GM19372 (cell line): ENCODE results near the gene FBXW12.

ENCODE experiments used
- ATAC-seq: cut with Tn5 transposase; IDR thresholded peaks from one replicate; pipeline ENCODE4 v1.9.1; 2021; ENCODE audit warnings: mild to moderate bottlenecking, low read depth, moderate library complexity; ENCODE audit not compliant: unreplicated experiment

The FBXW12 gene

DNA sequence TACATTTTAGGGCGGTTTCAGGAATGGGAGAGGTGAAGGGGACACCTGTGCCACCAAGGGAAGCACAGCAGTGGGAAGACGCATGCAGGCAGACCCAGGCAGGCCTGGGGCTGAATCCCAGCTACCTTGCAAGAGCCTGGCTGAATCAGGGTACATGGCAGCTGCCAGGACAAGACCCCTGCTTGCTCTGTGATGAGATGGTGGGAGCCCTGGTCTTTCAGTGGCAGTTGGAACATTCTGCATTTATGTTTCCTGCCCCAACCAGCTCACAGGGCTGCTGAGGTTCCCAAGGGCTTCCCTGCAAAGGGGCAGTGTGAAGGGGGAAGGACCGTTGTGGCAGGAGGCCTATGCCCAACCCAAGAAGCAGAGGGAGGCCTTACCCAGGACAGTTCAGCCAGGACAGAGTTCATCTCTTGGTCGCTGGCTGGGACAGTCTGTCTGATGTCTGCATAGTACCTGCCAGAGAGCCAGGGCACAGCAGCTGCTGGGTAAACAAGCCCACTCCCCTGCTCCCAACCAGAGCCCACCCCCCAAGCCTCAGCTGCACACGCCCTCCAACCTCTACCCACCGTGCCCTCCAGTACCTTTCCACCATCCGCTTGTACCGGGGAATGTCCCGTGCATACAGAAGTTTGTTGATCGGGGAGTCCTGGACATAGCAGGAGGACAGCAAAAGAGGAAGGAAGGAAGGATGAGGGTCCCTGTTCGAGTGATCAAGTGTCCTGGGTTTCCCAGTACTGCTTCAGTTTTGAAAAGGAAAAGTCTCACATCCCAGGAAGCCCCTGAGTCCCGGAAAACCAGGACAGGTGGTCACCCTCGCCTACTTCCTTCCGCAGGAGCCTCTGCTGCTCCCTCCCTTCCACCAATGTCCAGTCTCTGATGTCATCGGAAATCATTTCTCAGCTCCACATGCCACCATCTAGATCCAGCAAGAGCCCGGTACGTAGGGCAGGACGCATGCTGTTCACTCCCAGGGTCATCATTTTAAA lies 34.7 kb downstream of the FBXW12 start:
- no peak for ATAC-seq

DNA sequence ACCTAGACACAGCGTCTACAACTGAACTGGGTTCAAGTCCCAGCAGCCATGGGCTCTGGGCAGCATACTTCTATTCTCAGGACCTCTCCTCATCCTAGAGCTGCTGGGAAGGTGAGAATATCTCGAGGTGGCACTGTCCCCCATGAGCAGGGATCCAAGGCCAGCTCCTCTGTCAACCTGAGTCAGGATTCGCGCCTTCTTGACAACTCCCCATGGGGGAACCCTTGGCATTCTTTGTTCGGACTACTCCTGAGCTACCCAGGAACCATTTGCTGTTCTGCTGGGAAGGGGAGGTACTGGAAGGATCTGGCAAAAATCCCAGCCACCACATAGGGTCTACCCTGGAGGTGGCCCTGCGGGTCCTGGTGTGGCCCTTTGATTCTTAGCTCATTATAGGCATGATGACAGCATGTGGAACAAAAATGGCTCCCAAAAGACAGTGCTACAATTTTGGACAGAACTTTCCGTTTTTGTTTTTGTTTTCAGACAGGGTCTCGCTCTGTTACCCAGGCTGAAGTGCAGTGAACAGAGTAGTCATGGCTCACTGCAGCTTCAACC lies 35.6 kb downstream of the FBXW12 start:
- ATAC-seq = no peak

DNA sequence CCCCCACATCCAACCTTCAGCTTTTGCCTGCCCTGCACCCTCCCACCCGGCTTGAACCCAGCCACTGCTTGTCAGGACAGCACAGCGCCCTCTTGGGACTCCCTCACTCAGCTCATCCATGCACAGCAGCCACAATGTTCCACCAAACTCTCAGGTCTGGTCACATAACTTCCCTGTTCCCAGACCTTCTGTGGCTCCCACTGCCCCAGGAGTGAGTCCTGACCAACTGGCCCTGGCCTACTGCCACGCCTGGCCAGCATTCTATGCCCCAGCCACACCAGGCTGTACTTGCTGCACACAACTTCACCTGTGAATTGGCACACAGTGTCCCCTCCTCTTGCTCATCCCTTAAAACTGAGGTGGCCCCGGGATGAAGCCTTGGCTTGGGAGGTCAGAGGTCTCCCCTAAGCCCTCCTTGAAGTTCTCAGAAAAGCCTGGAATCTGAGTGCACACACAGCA lies 36.8 kb downstream of the FBXW12 start:
- no peak for ATAC-seq

DNA sequence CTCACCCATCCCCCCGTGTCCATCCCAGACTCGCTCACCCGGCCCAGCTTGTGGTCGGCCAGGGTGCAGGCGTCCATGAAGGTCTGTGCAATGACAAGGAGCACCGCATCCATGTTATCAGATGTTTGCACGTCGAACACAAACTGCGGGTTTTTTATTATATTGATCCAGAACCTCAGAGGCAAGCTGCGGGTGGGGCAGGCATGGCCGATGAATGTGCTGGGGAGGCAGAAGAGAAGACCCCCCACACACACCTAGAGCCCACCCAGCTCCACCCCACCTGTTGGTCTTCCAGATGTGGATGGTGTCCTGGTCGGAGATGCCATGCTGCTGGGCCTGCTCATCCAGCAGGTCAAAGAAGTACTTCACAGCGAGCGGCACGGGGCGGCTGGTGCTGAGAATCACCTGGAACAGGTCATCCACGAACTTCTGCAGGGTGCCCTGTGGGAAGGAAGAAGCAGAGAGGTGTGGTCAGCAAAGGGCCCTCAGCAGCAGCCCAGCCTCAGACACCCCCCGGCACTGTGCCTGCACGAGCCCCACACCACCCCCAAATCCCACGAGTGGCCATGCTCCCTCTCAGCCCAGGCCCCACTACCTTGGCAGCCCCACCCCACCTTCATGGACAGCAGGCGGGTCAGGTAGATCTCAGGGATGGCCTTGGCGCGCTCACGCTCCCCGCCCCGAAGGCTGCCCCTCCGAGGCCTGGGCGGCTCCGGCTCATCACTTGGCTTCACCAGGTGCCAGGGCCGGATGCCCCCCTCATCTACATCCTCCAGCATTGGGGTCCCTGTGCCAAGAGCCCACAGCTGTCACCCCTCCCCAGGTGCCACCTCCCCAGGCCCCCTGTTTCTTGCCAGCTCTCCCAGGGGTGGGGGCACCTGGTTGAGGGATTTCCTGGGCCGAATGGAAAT lies 37.5 kb downstream of the FBXW12 start:
- no peak for ATAC-seq

DNA sequence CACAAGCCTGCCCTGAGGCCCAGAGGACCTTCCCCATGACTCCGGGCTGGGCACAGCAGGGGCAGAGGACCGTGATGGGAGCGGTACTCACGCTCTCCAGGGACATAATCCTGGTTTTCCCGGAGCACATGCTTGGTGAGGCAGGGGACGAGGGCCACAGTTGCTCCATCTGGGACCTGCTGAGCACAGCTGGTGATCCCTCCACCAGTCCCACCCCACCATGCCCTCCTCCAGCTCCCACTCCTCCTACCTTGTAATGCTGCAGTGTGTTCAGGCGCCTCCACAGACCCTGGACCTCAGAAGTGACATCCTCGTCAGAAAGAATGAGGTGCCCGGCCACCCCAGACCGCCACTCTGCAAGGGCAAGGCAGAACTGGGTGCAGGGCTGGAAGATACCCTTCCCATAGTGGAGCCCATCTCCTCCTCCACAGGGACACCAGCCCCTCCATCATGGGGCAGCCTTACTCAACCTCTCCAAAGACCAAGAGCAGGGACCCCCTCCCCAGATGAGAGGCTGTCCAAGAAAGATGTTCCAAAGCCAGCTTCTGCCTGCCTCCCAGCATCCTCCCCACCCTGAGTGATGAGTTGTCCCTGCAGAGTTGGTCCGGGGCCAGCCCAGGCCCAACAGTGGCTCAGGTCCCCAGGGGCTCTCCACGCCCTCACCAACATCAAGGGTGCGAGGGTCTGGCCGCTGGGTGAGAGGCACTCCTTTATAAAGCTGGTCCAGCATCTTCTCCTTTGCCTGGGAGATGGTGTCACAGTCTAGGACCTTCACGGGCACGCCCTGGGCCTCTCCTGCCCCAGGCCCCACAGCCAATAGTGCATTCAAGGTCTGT lies 38.4 kb downstream of the FBXW12 start:
- ATAC-seq = no peak

DNA sequence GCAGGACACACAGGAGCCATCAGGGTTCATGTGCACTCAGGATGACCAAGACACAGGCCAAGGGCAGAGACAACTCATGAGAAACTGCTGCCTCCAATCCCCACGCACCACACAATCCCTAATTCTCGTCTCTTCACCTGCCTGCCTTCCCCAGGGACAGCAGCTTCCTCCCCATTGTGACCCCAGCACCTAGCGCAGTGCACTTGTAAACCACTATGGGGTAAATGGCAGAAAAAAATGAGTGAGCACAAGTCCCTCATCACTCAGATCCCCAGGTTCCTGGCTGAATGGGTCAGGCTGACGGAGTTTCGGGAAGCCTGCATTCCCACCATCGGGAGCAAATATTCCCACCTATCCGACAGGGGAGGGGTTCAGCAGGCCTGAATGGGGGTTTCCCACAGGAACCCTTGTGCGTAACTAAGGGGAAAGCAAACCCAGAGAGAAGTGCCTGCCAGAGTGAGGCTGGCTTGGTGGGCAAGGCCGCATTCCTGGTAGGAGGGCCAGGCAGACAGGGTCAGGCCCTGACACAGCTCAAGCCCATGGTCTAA lies 39.1 kb downstream of the FBXW12 start:
- no peak for ATAC-seq

DNA sequence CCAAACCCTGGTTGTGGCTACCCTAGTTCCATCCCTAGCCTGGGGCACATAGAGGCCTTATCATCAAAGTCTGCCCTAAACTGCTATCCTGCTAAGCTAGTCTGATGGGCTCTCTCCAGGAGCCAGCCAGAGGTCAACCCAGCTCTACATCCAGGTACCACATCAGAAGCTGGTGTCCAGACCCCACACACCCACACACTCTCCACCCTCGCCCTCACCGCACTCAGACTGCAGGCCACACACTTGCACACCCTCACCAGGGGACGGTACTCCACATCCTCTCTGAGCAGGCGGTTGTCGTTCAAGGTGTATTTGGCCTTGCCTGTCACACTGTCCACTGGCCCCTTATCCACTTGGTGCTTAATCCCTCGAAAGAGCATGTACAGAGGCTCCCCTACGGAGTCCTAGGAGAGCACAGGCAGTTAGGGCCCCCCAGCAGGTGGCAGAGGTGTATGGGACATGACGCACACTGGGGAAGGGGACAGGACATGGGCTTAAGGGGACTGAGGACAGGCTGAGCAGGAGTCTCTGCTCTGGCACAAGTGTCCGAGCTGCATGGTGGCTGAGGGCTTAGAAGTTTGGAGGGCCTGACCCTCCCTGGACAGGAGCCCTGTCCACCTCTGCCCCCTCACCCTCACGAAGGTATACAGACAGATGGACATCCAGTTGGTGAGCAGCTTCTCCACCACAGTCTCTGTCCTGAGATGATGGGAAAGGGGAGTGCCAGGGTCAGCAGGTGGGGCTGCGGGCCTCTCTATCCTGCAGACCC lies 39.8 kb downstream of the FBXW12 start:
- no peak for ATAC-seq

DNA sequence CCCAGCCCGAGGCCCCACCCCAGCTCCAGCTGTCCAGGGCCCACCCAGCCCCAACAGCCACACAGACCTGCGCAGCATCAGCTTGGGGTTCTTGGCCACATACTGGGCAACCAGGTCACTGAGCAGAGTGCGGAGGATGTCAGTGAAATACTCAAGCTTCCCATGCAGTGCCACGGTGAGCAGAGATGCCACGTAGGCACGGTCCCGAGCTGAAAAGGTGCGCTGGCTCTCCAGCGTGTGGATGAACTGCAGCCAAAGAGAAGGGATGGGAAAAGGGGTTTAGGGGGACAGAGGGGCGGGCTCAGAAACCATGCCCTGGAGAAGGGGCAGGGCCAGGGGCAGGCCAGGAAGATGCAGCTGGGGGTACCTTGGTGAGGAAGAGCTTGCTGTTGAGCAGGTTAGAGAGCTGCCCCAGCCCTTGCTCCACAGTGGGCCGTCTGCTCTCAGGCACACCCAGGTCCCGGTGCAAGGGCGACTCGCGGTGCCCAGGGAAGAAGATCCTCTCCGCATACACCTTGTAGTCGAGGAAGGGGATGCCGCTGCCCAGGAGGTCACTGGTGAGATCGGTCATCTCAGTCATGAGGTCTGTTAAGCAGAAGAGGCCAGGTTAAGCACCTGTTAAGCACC lies 40.5 kb downstream of the FBXW12 start:
- ATAC-seq = no peak

DNA sequence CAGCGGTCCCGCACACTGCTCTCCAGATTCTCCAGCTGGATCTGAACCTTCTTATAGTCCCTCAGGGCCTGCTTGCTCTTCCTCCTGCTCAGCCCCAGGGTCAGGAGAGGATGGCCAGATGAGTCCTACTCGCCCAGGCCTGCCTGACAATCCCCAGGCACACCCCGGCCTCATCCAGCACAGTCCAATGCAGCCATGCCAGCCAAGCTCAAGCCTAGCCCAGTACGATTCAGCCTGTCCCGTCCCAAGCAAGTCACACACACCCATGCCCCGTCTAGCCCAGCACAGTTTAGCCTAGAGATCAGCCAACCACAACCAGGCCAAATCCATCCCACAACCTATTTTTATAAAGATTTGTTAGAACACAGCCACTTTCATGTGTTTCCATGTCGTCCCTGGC lies 41.1 kb downstream of the FBXW12 start:
- ATAC-seq = no peak

DNA sequence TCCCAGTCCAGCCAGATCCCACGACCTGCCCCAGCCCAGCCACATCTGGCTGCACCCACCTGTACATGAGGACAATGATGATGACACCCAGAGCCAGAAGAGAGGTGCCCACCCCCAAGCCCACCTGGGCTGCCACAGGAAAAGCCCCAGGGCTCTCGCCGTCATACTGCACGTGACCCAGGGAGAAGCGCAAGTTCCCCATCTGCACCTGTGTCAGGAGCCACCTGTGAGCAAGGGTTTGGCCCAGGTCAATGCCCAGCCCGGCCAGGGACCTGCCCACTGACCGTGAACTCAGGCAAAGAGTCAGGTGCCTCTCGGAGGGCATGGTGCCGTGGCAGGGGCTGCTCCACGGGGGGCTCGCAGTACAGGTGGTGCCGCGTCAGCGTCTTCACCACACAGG lies 41.6 kb downstream of the FBXW12 start:
- no peak for ATAC-seq

DNA sequence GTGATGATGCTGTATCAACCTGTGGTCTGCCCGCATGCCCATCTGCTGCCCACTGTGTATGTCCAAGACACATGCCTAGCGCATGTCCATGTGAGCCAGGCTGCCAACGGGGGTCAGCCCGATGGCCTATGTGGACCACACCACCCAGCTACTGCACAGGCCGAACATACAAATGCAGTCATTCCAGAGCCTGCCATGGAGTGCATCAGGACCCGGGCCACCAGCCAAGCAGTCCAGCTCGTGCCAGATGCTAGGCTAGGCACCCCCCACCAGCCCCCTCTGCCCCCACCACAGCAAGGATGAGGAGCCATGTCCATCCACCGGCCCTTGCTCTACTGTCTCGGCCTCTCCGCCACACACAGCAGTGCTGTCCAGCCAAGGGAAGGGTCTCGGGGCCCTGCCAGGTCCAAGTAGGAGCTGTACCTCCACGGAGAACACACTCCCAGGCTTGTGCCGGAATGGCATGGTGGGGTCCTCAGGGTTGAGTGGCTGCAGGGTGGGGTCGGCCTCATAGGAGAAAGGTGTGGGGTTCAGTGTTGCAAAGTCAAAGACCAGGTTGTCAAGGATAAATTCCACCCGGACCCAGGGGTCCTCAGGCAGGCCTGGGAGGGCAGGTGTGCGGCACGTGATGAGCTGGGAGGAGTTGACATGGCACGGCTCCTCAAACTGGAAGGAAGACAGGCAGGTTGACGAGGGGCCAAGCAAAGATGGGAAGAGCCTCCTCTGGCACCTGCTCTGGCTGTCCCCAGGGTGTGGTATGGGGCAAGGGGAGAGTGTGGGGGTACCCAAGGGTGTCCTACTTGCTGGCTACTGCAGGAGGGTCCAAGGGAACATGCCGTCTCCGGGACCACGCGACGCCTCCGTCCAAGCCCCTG lies 42.6 kb downstream of the FBXW12 start:
- no peak for ATAC-seq

DNA sequence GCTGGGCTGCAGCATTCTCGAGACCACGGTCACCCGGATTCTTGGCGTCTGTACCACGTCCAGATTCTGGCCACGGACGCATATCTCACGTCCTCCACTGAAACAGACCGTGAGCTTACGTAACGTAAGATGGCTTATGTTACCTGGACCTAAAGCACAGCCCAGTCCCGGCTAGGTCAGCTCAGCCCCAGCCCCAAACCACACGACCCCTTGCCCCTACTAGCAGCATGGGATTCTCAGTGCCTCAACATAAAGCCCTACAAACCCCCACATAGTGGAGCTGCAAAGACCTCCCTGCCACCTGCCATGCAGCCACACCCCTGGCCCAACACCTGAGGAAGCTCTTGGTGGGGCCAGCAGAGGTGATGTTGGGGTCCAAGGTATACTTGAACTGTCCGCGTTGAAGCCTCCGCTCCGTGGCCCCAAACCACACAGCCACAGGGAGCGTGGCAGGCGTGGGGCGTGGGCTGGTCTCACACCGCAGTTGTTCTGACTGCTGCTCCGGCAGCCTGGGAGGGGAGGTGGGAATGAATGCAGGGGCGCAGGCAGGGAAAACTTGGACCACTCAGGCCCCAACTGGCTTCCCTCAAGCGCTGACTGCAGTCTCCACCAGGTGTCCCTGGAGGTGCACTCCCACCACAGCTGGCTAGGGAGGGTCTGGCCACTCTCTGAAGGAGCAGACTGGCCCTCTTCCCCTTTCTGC lies 43.4 kb downstream of the FBXW12 start:
- no peak for ATAC-seq

DNA sequence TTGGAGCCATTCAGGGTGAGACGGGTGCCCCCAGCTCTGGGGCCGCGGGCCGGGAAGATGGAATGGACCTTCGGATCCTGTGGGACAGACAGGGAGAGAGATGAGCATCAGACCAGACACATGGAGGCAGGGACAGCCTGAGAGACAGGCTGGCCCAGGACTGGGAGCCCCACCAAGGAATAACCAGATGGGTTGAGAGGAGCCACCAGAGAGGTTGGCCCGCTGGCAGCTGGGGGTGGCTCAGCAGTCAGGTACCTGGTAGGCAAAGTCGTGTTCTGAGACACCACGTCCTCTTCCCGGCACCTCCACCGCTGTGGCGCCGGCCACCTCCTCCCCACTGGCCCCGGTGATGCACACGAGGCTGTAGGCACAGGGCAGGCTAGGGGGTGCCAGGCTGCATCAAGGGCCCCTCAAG lies 44.1 kb downstream of the FBXW12 start:
- ATAC-seq = no peak

DNA sequence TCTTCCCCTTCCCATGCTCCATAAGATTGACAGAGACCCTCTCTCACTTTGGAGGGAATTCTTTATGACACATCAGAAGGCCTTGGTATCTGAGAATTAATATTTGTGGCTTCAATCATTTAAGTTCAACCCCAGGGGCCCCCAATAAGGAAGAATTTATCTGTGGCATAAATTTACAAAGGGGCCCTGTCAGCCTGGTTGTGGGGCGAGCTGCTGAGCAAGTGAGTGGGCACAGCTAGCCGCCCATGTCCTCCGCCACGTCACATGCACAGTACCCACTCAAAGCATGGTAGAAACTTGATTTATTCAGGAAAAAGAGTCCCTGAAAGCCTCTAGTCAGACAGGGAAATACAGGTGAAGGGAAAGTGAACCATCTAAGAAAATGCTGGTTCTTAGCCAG lies 44.5 kb downstream of the FBXW12 start:
- no peak for ATAC-seq

DNA sequence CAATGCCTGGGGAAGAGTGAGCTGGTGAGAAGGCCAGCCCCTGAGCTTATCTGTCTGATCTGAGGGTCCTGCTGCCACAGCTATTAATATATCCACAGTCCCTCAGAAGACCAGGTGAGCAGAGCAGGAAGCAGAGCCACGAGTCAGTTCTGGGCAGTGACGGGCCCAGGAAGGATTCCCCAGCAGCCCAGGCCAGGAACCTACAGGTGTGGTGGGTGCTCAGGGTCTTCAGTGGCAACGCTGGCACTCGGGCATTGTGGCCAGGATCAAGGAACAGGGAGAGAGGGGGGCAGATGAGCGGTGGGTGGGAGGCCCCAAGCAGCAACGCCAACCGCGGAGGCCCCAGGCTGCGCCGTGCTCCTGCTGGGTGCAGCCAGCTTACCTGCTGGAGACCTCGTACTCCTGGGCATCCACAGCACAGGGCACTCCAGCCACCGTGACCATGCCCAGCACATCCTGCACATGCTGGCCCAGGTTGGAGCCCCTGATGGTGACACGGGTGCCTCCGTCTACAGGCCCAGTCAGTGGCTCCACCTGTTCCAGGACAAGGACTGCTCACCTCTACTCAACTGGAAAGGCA lies 45.6 kb downstream of the FBXW12 start:
- ATAC-seq = no peak

DNA sequence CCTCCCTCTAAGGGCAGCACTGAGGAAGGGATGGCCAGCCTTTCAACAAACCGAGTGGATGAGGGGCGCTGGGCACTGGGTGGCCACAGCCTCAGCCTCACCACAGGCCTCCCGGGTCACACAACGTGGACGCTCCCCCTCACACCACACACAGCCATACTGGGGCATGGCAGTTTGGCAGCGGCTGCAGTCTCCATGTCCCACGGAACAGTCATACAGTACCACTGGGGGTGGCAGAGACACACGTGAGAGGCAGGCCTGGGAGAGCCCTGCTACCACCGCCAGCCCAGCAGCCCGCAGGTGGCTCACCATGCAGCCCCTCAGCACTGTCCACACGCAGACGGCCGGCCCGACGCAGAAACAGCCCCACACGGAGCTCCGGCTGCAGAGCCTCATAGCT lies 46.1 kb downstream of the FBXW12 start:
- no peak for ATAC-seq

DNA sequence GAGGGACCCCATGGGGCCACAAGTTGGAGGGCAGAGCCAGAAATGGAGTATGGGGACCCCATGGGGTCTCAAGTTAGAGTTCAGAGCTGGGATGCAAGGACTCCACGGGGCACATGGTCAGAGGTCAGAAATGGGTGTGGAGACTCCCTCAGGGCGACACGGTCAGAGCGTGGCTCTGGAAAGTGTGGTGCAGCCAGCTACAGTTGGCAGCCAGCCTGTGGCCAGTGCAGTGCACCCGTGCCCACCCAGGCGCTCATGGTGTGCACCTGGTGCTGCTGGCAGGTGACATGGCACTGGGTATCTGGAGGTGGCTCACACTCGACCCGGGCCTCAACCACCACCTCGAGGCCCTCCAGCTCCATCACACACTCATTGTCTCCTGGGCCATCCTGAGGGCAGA lies 46.6 kb downstream of the FBXW12 start:
- no peak for ATAC-seq
